ENCODE results near the gene PRAMEF2.

GRCh38 chr1:12811409-12811784 lies 45.5 kb upstream of the PRAMEF2 start:
- TF ChIP-seq CTCF (conservative IDR thresholded peaks at IDR 0.05 in 1 of 2, IDR thresholded peaks at IDR 0.05 in 1 of 2; ENCODE audit: low read depth in 1 of 2, low read length in 2 of 2) (no peak), EZH2 (IDR thresholded peaks at IDR 0.05; ENCODE audit: low read length, missing control alignments) (no peak)

All from fibroblast of lung (primary cell).